Neural cell (in vitro differentiated cells): ENCODE results near the gene FRMD4A. TPM values are rescaled to one million over a fixed set of nuclear protein-coding genes. Genes with fewer than 3 reads are reported as not detected.

Experiments
- H2AFZ ChIP-seq: fragments of 200-600, 300-800 bp; sonication (generic), shearing (Covaris generic); 2 replicates; pipeline ENCODE4 v1.6.0; 2014; ENCODE audit warnings: low read depth, mild to moderate bottlenecking, antibody characterized with exemption, low read length, moderate library complexity
- H3F3A ChIP-seq: fragments of 200-600 bp; shearing (Covaris generic); 2 replicates; pipeline ENCODE4 v1.6.1; 2016; ENCODE audit warnings: mild to moderate bottlenecking, moderate library complexity, mixed read lengths, antibody characterized with exemption, low read length; ENCODE audit not compliant: insufficient read depth, poor library complexity, severe bottlenecking
- H3K27ac ChIP-seq: fragments of 200-600, 300-800 bp; sonication (generic), shearing (Covaris generic); 2 replicates; pipeline ENCODE4 v1.5.1; 2014; ENCODE audit warnings: mild to moderate bottlenecking, low read length, moderate library complexity
- H3K27me3 ChIP-seq: fragments of 300-800, 200-600 bp; sonication (generic), shearing (Covaris generic); 2 replicates; pipeline ENCODE4 v1.6.0; 2014; ENCODE audit warnings: mild to moderate bottlenecking, low read depth, low read length, moderate library complexity; ENCODE audit not compliant: insufficient read depth
- H3K36me3 ChIP-seq: fragments of 300-800, 200-600 bp; sonication (generic), shearing (Covaris generic); 2 replicates; pipeline ENCODE4 v1.5.1; 2014; ENCODE audit warnings: mild to moderate bottlenecking, antibody characterized with exemption, low read length, moderate library complexity; ENCODE audit not compliant: insufficient read depth
- H3K4me2 ChIP-seq: fragments of 300-800, 200-600 bp; sonication (generic), shearing (Covaris generic); 2 replicates; pipeline ENCODE4 v1.6.0; 2014; ENCODE audit warnings: mild to moderate bottlenecking, low read length
- H3K4me3 ChIP-seq: fragments of 300-800, 200-600 bp; sonication (generic), shearing (Covaris generic); 2 replicates; pipeline ENCODE4 v1.5.1; 2014; ENCODE audit warnings: mild to moderate bottlenecking, low read length, moderate library complexity
- H3K79me2 ChIP-seq: fragments of 200-600 bp; shearing (Covaris generic); replicated peaks from 2 replicates; pipeline ENCODE4 v1.6.0; 2014; ENCODE audit warnings: mild to moderate bottlenecking, low read length, moderate library complexity; ENCODE audit not compliant: insufficient read depth
- H3K9ac ChIP-seq: fragments of 300-800, 200-600 bp; sonication (generic), shearing (Covaris generic); 2 replicates; pipeline ENCODE4 v1.6.1; 2016; ENCODE audit warnings: mild to moderate bottlenecking, low read length, mixed read lengths
- H3K9me2 ChIP-seq: fragments of 200-600 bp; shearing (Covaris generic); 2 replicates; pipeline ENCODE4 v1.6.1; 2016; ENCODE audit warnings: mild to moderate bottlenecking, low read length, mixed read lengths; ENCODE audit not compliant: insufficient read depth
- H3K9me3 ChIP-seq: fragments of 200-600, 300-800 bp; sonication (generic), shearing (Covaris generic); 2 replicates; pipeline ENCODE4 v1.6.1; 2016; ENCODE audit warnings: mild to moderate bottlenecking, mixed run types, low read length, moderate library complexity, mixed read lengths
- H4K20me1 ChIP-seq: fragments of 200-600 bp; shearing (Covaris generic); 2 replicates; pipeline ENCODE4 v1.6.1; 2016; ENCODE audit warnings: mild to moderate bottlenecking, mixed run types; ENCODE audit not compliant: insufficient read depth
- EP300 ChIP-seq: fragments of 450-650 bp; conservative IDR thresholded peaks from 2 replicates; pipeline ENCODE4 v1.6.1; 2014; ENCODE audit warnings: antibody characterized with exemption, mild to moderate bottlenecking, moderate library complexity; ENCODE audit not compliant: poor library complexity, severe bottlenecking
- EZH2 ChIP-seq: fragments of 200-600, 300-800 bp; shearing (Covaris generic), sonication (generic); IDR thresholded peaks from 2 replicates; pipeline ENCODE4 v1.6.1; 2014; ENCODE audit warnings: antibody characterized with exemption, low read length, borderline replicate concordance, mild to moderate bottlenecking; ENCODE audit not compliant: insufficient read depth, poor library complexity, severe bottlenecking
- MXI1 ChIP-seq: fragments of 450-650 bp; conservative IDR thresholded peaks from 2 replicates; pipeline ENCODE4 v1.6.1; 2014; ENCODE audit warnings: antibody characterized with exemption, mild to moderate bottlenecking; ENCODE audit not compliant: poor library complexity, severe bottlenecking
- POLR2AphosphoS5 ChIP-seq: IDR thresholded peaks from 2 replicates; pipeline ENCODE4 v1.6.1; 2012
- RAD21 ChIP-seq: fragments of 450-650 bp; conservative IDR thresholded peaks from 2 replicates; pipeline ENCODE4 v1.6.1; 2014; ENCODE audit warnings: antibody characterized with exemption, mild to moderate bottlenecking, moderate library complexity
- SMC3 ChIP-seq: fragments of 450-650 bp; conservative IDR thresholded peaks from 2 replicates; pipeline ENCODE4 v1.6.1; 2014; ENCODE audit warnings: antibody characterized with exemption, mild to moderate bottlenecking, moderate library complexity; ENCODE audit not compliant: poor library complexity
- TAF1 ChIP-seq: IDR thresholded peaks from 2 replicates; pipeline ENCODE4 v1.6.1; 2012; ENCODE audit warnings: low read depth
- polyA plus RNA-seq: library from polyadenylated mRNA; depleted of rRNA; stranded (reverse); fragments of >200 nt; gene quantifications from 2 replicates; pipeline ENCODE4 v1.2.3, GENCODE V29; 2014
- TF ChIP-seq, protein P1 (sequence below): fragments of 450-650 bp; IDR thresholded peaks from 2 replicates; pipeline ENCODE4 v1.5.1; 2014; ENCODE audit warnings: antibody characterized with exemption, mild to moderate bottlenecking, moderate library complexity; ENCODE audit not compliant: poor library complexity, severe bottlenecking
- TF ChIP-seq, protein P2 (sequence below): IDR thresholded peaks from 2 replicates; pipeline ENCODE4 v1.6.1; 2012; ENCODE audit warnings: borderline replicate concordance

FRMD4A gene
- polyA plus RNA-seq, 1 donor from 2014 or later, result 36.5 TPM

DNA sequence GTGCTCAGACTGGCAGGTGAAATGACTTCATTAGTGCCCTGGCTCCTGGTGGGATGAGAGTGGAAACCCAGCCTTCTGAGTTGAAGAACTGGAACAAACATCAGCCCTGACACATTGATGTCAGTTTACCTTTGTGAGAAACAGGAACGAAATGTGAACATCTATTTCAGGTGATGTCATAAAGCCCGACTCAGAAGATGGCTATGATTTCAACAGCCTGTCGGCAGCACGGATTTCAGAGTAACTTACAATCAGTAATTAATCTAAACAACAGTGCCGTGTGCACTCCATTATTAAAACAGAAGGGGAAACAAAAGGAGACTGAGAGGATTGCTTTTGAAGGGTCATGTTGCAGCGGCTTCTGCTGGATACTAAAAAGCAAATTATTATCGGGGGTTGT is 243.2 kb downstream of the FRMD4A start:
- peak; percentile 14 for TF ChIP-seq EP300
- TF ChIP-seq, protein P1, sequence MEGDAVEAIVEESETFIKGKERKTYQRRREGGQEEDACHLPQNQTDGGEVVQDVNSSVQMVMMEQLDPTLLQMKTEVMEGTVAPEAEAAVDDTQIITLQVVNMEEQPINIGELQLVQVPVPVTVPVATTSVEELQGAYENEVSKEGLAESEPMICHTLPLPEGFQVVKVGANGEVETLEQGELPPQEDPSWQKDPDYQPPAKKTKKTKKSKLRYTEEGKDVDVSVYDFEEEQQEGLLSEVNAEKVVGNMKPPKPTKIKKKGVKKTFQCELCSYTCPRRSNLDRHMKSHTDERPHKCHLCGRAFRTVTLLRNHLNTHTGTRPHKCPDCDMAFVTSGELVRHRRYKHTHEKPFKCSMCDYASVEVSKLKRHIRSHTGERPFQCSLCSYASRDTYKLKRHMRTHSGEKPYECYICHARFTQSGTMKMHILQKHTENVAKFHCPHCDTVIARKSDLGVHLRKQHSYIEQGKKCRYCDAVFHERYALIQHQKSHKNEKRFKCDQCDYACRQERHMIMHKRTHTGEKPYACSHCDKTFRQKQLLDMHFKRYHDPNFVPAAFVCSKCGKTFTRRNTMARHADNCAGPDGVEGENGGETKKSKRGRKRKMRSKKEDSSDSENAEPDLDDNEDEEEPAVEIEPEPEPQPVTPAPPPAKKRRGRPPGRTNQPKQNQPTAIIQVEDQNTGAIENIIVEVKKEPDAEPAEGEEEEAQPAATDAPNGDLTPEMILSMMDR, result no peak
- H2AFZ ChIP-seq, result no peak overlapping the region
- H3K9me2 ChIP-seq, result no peaks in the 10 kb centered on the region
- H3K27me3 ChIP-seq, result no peaks in the 10 kb centered on the region
- H4K20me1 ChIP-seq, result no peaks in the 10 kb centered on the region
- H3K9me3 ChIP-seq, result no peaks in the 10 kb centered on the region
- no peak overlapping the region for H3K27ac ChIP-seq
- H3K4me3 ChIP-seq, result no peak overlapping the region
- H3K4me2 ChIP-seq, result no peak overlapping the region
- H3K36me3 ChIP-seq, result no peaks in the 10 kb centered on the region
- H3K79me2 ChIP-seq, result no peaks in the 10 kb centered on the region
- no peaks in the 10 kb centered on the region for H3F3A ChIP-seq
- H3K9ac ChIP-seq, result no peak overlapping the region

DNA sequence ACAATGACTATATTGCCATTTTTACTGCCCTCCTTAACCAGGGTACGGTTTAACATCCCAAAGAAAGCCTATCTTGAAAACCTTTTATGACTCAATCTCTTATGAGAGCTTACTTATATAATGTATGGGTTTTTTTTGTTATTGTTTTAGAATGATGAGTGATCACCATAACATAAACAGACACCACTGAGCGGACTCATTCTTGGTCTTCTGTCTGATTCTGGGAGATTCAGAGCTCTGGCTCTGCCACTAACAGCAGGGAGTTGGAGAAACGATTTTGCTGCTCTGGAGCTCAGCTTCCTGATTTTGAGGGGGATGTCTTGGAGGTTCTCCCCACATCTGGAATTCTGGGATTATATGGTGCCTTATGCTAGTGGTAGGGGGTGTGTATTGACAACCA is 244.1 kb downstream of the FRMD4A start:
- H3K4me2 ChIP-seq, result no peak overlapping the region
- no peaks in the 10 kb centered on the region for H3K9me2 ChIP-seq
- no peaks in the 10 kb centered on the region for H3K79me2 ChIP-seq
- no peak overlapping the region for H3K9ac ChIP-seq
- TF ChIP-seq, protein P1, result no peak
- TF ChIP-seq TAF1 (no peak), SMC3 (no peak), EZH2 (no peak)
- H3F3A ChIP-seq, result no peaks in the 10 kb centered on the region
- no peaks in the 10 kb centered on the region for H3K36me3 ChIP-seq
- no peaks in the 10 kb centered on the region for H4K20me1 ChIP-seq
- H2AFZ ChIP-seq, result no peak overlapping the region
- H3K27me3 ChIP-seq, result no peaks in the 10 kb centered on the region
- H3K27ac ChIP-seq, result no peak overlapping the region
- H3K9me3 ChIP-seq, result no peaks in the 10 kb centered on the region
- H3K4me3 ChIP-seq, result no peak overlapping the region

DNA sequence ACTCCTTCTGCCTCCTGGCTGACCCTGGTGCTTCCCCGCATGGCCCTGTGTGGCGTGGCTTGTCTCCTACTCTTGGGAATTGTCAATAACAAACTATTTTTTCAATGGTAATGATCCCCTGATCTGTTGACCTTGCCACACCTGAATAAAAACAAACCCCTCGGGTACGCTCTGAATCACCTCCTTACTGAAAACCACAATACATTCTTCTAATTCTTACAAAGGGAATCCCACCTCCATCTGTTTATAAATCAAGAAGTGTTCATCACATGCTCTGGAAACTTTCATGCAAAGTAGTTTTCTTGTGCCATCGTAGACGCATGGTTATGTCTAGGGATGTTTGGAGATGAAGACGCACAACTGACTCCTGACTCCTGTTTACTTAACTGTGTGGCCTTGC is 245.8 kb downstream of the FRMD4A start:
- Histone ChIP-seq H3K27me3 (no peaks in the 10 kb centered on the region), H4K20me1 (no peaks in the 10 kb centered on the region), H3K9me3 (no peaks in the 10 kb centered on the region), H3K36me3 (no peaks in the 10 kb centered on the region), H3K27ac (no peak overlapping the region), H2AFZ (no peak overlapping the region), H3K4me2 (no peak overlapping the region), H3K4me3 (no peak overlapping the region), H3F3A (no peaks in the 10 kb centered on the region), H3K9me2 (no peaks in the 10 kb centered on the region), H3K79me2 (no peaks in the 10 kb centered on the region), H3K9ac (no peak overlapping the region)
- TF ChIP-seq, protein P2, sequence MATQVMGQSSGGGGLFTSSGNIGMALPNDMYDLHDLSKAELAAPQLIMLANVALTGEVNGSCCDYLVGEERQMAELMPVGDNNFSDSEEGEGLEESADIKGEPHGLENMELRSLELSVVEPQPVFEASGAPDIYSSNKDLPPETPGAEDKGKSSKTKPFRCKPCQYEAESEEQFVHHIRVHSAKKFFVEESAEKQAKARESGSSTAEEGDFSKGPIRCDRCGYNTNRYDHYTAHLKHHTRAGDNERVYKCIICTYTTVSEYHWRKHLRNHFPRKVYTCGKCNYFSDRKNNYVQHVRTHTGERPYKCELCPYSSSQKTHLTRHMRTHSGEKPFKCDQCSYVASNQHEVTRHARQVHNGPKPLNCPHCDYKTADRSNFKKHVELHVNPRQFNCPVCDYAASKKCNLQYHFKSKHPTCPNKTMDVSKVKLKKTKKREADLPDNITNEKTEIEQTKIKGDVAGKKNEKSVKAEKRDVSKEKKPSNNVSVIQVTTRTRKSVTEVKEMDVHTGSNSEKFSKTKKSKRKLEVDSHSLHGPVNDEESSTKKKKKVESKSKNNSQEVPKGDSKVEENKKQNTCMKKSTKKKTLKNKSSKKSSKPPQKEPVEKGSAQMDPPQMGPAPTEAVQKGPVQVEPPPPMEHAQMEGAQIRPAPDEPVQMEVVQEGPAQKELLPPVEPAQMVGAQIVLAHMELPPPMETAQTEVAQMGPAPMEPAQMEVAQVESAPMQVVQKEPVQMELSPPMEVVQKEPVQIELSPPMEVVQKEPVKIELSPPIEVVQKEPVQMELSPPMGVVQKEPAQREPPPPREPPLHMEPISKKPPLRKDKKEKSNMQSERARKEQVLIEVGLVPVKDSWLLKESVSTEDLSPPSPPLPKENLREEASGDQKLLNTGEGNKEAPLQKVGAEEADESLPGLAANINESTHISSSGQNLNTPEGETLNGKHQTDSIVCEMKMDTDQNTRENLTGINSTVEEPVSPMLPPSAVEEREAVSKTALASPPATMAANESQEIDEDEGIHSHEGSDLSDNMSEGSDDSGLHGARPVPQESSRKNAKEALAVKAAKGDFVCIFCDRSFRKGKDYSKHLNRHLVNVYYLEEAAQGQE, result no peak
- TF ChIP-seq TAF1, result no peak
- no peak for TF ChIP-seq POLR2AphosphoS5
- TF ChIP-seq RAD21, result no peak
- TF ChIP-seq SMC3, result no peak
- TF ChIP-seq MXI1, result no peak
- TF ChIP-seq, protein P1, result no peak
- TF ChIP-seq EP300, result no peak
- no peak for TF ChIP-seq EZH2
